ENCODE data around the gene ARF6.

Gene ARF6

DNA sequence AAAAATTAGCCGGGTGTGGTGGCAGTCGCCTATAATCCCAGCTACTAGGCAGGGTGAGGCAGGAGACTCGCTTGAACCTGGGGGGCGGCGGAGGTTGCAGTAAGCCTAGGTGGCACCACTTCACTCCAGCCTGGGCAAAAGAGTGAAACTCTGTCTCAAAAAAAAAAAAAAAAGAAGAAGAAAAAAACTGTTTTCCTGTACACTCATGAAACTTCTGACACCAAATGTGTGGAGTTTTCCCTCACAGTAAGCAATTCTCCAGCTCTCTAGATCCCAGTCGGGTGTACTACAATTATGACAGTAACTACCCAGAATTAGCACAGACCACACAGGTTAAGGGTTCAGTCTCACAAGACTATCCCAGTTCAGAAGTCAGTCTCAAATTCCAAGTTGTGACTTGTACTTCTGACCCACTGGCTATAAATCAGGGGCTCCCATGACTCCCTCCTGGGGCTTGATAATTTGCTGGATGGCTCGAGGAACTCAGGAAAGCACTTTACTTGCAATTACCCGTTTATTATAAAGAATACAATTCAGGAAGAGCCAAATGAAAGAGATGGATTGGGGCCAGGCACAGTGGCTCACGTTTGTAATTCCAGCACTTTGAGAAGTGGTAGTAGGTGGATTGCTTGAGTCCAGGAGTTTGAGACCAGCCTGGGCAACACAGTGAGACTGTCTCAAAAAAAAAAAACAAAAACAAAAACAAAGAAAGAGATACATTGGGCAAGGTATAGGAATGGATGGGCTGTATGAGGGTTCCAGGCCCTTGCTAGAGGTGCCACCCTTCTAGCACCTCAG lies 12.4 kb upstream of the ARF6 start:
- Histone ChIP-seq H3K9ac (ENCODE audit: insufficient read length, low read depth) (no peak overlapping the region), H3K36me3 (ENCODE audit: insufficient read depth, insufficient read length, low read length) (no peaks in the 10 kb centered on the region), H3K4me3 (ENCODE audit: insufficient read length, low read depth) (no peak overlapping the region), H3K27me3 (ENCODE audit: insufficient read depth, insufficient read length) (no peaks in the 10 kb centered on the region), H3K4me1 (ENCODE audit: insufficient read depth, insufficient read length) (no peaks in the 10 kb centered on the region), H3K9me3 (ENCODE audit: insufficient read depth, low read length) (no peaks in the 10 kb centered on the region)
- TF ChIP-seq SUZ12 (IDR thresholded peaks at IDR 0.05; ENCODE audit: extremely low read depth, insufficient read depth, insufficient read length) (no peak), YY1 (IDR thresholded peaks at IDR 0.05; ENCODE audit: insufficient read depth, insufficient read length) (no peak), ZNF274 (IDR thresholded peaks at IDR 0.05; ENCODE audit: low read depth, low read length) (no peak)
- no peak for DNase-seq (ENCODE audit: low read depth, low spot score)

DNA sequence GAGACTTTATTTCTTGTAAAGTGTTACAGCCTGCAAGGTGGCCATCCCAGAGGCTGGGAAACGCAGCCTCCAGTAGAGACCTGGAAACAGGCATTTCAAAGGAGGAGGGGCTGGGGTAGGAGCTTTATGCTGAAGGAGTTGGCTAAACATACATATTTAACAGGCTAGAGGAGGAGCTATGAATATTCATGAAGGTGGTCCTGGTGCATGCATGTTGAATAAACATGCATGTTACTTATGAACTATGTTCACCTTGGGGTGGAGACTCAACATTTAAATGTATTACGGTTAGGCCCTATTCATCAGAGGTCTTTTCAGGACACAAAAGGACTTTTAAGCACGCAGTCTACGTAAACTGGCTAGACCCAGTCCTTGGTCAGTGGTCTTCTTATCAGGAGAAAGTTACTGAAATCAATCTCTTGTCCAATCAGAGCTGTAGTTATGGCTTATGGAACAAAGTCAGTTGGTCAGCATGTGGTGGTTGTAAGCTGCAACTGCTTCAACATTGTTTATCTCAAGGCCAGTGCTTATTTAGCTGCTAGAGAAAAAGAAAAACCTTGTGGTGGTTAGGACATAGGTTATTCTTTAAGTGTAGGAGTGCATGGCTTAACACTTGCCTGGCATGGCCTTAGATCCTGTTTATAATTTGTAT lies 11.4 kb upstream of the ARF6 start:
- no peaks in the 10 kb centered on the region for H3K4me1 ChIP-seq (ENCODE audit: insufficient read depth, insufficient read length)
- no peak overlapping the region for H3K4me3 ChIP-seq (ENCODE audit: insufficient read length, low read depth)
- H3K9ac ChIP-seq (ENCODE audit: insufficient read length, low read depth) = no peak overlapping the region
- H3K9me3 ChIP-seq (ENCODE audit: insufficient read depth, low read length) = no peaks in the 10 kb centered on the region
- TF ChIP-seq YY1 (IDR thresholded peaks at IDR 0.05; ENCODE audit: insufficient read depth, insufficient read length) (no peak), SUZ12 (IDR thresholded peaks at IDR 0.05; ENCODE audit: extremely low read depth, insufficient read depth, insufficient read length) (no peak), ZNF274 (IDR thresholded peaks at IDR 0.05; ENCODE audit: low read depth, low read length) (no peak)
- DNase-seq (ENCODE audit: low read depth, low spot score) = no peak
- no peaks in the 10 kb centered on the region for H3K36me3 ChIP-seq (ENCODE audit: insufficient read depth, insufficient read length, low read length)
- no peaks in the 10 kb centered on the region for H3K27me3 ChIP-seq (ENCODE audit: insufficient read depth, insufficient read length)

DNA sequence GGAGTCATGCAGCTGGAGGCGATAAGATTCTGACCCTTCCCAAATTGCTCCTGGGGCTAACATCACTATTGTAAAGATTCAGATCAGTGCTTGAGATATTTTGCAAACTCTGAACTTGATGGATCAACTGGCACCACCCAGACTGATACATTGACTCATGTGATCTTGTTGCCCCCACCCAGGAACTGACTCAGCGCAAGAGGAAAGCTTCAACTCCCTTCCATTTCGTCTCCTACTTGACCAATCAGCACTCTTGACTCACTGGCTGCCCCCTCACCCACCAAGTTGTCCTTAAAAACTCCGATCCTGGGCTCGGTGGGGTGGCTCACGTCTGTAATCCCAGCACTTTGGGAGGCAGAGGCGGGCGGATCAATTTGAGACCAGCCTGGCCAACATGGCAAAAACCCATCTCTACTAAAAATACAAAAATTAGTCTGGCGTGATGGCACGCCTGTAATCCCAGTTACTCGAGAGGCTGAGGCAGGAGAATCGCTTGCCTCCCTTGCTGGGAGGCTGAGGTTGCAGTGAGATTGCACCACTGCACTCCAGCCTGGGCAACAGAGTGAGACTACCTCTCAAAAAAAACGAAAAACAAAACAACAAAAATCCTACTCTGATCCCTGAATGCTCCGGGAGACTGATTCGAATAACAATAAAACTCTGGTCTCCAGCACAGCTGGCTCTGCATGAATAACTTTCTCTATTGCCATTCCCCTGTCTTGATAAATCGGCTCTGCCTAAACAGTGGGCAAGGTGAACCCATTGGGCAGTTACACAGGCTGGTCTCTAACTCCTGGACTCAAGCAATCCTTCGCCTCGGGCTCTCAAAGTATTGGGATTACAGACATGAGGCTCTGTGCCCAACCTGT lies 9.8 kb upstream of the ARF6 start:
- no peaks in the 10 kb centered on the region for H3K27me3 ChIP-seq (ENCODE audit: insufficient read depth, insufficient read length)
- no peak for DNase-seq (ENCODE audit: low read depth, low spot score)
- no peaks in the 10 kb centered on the region for H3K36me3 ChIP-seq (ENCODE audit: insufficient read depth, insufficient read length, low read length)
- no peaks in the 10 kb centered on the region for H3K4me1 ChIP-seq (ENCODE audit: insufficient read depth, insufficient read length)
- TF ChIP-seq ZNF274 (IDR thresholded peaks at IDR 0.05; ENCODE audit: low read depth, low read length) = no peak
- TF ChIP-seq SUZ12 (IDR thresholded peaks at IDR 0.05; ENCODE audit: extremely low read depth, insufficient read depth, insufficient read length) = no peak
- no peak for TF ChIP-seq YY1 (IDR thresholded peaks at IDR 0.05; ENCODE audit: insufficient read depth, insufficient read length)
- H3K9ac ChIP-seq (ENCODE audit: insufficient read length, low read depth) = no peak overlapping the region
- H3K9me3 ChIP-seq (ENCODE audit: insufficient read depth, low read length) = no peaks in the 10 kb centered on the region
- H3K4me3 ChIP-seq (ENCODE audit: insufficient read length, low read depth) = no peak overlapping the region

DNA sequence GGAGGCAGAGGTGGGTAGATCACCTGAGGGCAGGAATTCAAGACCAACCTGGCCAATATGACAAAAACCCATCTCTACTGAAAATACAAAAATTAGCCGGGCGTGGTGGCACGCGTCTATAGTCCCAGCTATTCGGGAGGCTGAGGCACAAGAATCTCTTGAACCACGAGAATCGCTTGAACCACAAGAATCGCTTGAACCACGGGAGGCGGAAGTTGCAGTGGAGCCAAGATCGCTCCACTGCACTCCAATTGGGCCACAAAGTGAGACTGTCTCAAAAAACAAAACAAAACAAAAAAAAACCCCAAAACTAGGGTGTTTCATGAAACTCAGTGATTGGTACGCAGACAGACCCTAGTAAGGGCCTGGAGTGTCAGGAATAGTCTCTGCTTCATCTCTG lies 6.4 kb upstream of the ARF6 start:
- Histone ChIP-seq H3K9me3 (ENCODE audit: insufficient read depth, low read length) (no peaks in the 10 kb centered on the region), H3K9ac (ENCODE audit: insufficient read length, low read depth) (no peak overlapping the region), H3K36me3 (ENCODE audit: insufficient read depth, insufficient read length, low read length) (no peaks in the 10 kb centered on the region), H3K4me1 (ENCODE audit: insufficient read depth, insufficient read length) (no peaks in the 10 kb centered on the region), H3K4me3 (ENCODE audit: insufficient read length, low read depth) (no peak overlapping the region), H3K27me3 (ENCODE audit: insufficient read depth, insufficient read length) (no peaks in the 10 kb centered on the region)
- no peak for DNase-seq (ENCODE audit: low read depth, low spot score)
- TF ChIP-seq SUZ12 (IDR thresholded peaks at IDR 0.05; ENCODE audit: extremely low read depth, insufficient read depth, insufficient read length) = no peak
- TF ChIP-seq YY1 (IDR thresholded peaks at IDR 0.05; ENCODE audit: insufficient read depth, insufficient read length) = no peak
- no peak for TF ChIP-seq ZNF274 (IDR thresholded peaks at IDR 0.05; ENCODE audit: low read depth, low read length)

DNA sequence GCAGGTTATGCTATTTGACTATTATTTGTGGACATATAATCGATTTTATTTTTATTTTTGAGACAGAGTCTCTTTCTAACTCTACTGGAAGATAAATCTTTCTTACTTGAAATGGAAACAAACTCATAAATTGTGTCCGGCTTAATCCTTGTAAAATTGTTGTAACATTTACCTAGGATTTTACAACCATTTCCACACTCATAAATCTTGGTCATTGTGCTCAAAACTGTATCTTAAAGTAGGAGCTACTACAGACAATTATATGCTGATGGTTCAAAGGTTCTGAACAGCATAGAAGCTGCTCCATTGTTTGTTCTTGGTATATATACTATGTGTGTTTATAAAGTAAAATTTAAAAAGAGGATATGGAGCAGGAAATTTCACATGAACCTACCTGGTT lies 4.6 kb upstream of the ARF6 start:
- DNase-seq (ENCODE audit: low read depth, low spot score) = no peak
- Histone ChIP-seq H3K27me3 (ENCODE audit: insufficient read depth, insufficient read length) (no peaks in the 10 kb centered on the region), H3K4me1 (ENCODE audit: insufficient read depth, insufficient read length) (no peaks in the 10 kb centered on the region), H3K9ac (ENCODE audit: insufficient read length, low read depth) (no peak overlapping the region), H3K4me3 (ENCODE audit: insufficient read length, low read depth) (no peak overlapping the region), H3K9me3 (ENCODE audit: insufficient read depth, low read length) (no peaks in the 10 kb centered on the region), H3K36me3 (ENCODE audit: insufficient read depth, insufficient read length, low read length) (no peaks in the 10 kb centered on the region)
- TF ChIP-seq YY1 (IDR thresholded peaks at IDR 0.05; ENCODE audit: insufficient read depth, insufficient read length) (no peak), SUZ12 (IDR thresholded peaks at IDR 0.05; ENCODE audit: extremely low read depth, insufficient read depth, insufficient read length) (no peak), ZNF274 (IDR thresholded peaks at IDR 0.05; ENCODE audit: low read depth, low read length) (no peak)

DNA sequence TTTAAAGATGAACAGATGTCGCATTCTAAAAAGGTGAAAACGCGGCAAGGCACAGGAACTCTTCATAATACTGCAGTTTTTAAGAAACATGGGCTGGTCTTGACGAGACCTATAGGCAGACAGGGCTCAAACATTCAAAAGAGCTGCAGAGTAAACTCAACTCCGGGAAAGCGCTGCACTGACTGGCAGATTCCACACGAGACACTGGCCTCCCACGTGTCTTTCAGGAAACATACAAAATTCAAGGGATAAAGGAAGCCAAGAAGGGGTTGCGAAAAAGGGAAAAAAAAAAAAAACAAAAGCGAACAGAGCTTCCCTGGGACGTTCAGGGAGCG lies 614 bp upstream of the ARF6 start:
- H3K4me1 ChIP-seq (ENCODE audit: insufficient read depth, insufficient read length) = no peaks in the 10 kb centered on the region
- TF ChIP-seq SUZ12 (IDR thresholded peaks at IDR 0.05; ENCODE audit: extremely low read depth, insufficient read depth, insufficient read length) (no peak), YY1 (IDR thresholded peaks at IDR 0.05; ENCODE audit: insufficient read depth, insufficient read length) (no peak), ZNF274 (IDR thresholded peaks at IDR 0.05; ENCODE audit: low read depth, low read length) (no peak)
- peaks cover 30% of the 10 kb centered on the region for H3K36me3 ChIP-seq (ENCODE audit: insufficient read depth, insufficient read length, low read length)
- DNase-seq (ENCODE audit: low read depth, low spot score) = no peak
- H3K9ac ChIP-seq (ENCODE audit: insufficient read length, low read depth) = peak overlapping the region; percentile 98
- H3K27me3 ChIP-seq (ENCODE audit: insufficient read depth, insufficient read length) = no peaks in the 10 kb centered on the region
- no peaks in the 10 kb centered on the region for H3K9me3 ChIP-seq (ENCODE audit: insufficient read depth, low read length)
- peak overlapping the region; percentile 65 for H3K4me3 ChIP-seq (ENCODE audit: insufficient read length, low read depth)

All from NT2/D1 (cell line).